ENCODE results near the gene SYNPO2L. TPM values are rescaled to one million over a fixed set of nuclear protein-coding genes. Genes with fewer than 3 reads are reported as not detected.

The SYNPO2L gene
- total and polyA plus RNA-seq, 8 donors, result 0.02 to 0.31 (median 0.04) TPM; not detected in 5

GRCh38 chr10:73639286-73639685, 16.5 kb downstream of the SYNPO2L start:
- FAIRE-seq (no peak), ATAC-seq (no peak), DNase-seq (no peak)
- intact Hi-C loops (cut with DNase I), result no loop called here
- Histone ChIP-seq H3K4me1 (no peaks in the 10 kb centered on the region), H3K27me3 (no peaks in the 10 kb centered on the region), H3K36me3 (no peaks in the 10 kb centered on the region), H3K27ac (no peak overlapping the region), H3K9me3 (no peaks in the 10 kb centered on the region), H3K4me3 (no peak overlapping the region)
- no peak for TF ChIP-seq CTCF (IDR thresholded peaks at IDR 0.05)
- 76 to 79% methylated on average over 3 of the region's 3 CpGs for WGBS, 2 donors

GRCh38 chr10:73635781-73636180, 20.0 kb downstream of the SYNPO2L start:
- Histone ChIP-seq H3K4me3 (no peak overlapping the region), H3K27me3 (no peaks in the 10 kb centered on the region), H3K36me3 (no peaks in the 10 kb centered on the region), H3K4me1 (no peaks in the 10 kb centered on the region), H3K9me3 (no peaks in the 10 kb centered on the region), H3K27ac (no peak overlapping the region)
- no peak for TF ChIP-seq CTCF (IDR thresholded peaks at IDR 0.05)
- no peak for DNase-seq
- no peak for FAIRE-seq
- ATAC-seq, result no peak
- intact Hi-C loops (cut with DNase I), result no loop called here
- 33 to 51% methylated on average over 1 of the region's 1 CpG for WGBS, 2 donors

- Histone ChIP-seq H3K4me3 (no peak overlapping the region), H3K4me1 (no peaks in the 10 kb centered on the region), H3K27me3 (no peaks in the 10 kb centered on the region), H3K9me3 (no peaks in the 10 kb centered on the region), H3K36me3 (no peaks in the 10 kb centered on the region), H3K27ac (no peak overlapping the region)
- WGBS, 2 donors, result 68 to 70% methylated on average over 5 of the region's 5 CpGs
- ATAC-seq (no peak), DNase-seq (no peak), FAIRE-seq (no peak)
- TF ChIP-seq CTCF (IDR thresholded peaks at IDR 0.05), result no peak
- intact Hi-C loops (cut with DNase I), result no loop called here
Measured at GRCh38 chr10:73634421-73634820, 21.4 kb downstream of the SYNPO2L start.

- H3K27ac ChIP-seq, result no peak overlapping the region
- no peak for ATAC-seq
- intact Hi-C loops (cut with DNase I), result no loop called here
- H3K36me3 ChIP-seq, result no peaks in the 10 kb centered on the region
- peaks cover 0 to 5% (median 0%) of the 10 kb centered on the region in 3 donors for H3K4me1 ChIP-seq
- FAIRE-seq, result no peak
- no peak for TF ChIP-seq CTCF (IDR thresholded peaks at IDR 0.05)
- 86 to 90% methylated on average over 5 of the region's 5 CpGs for WGBS, 2 donors
- H3K27me3 ChIP-seq, result no peaks in the 10 kb centered on the region
- DNase-seq, result no peak
- no peak overlapping the region for H3K4me3 ChIP-seq
- H3K9me3 ChIP-seq, result no peaks in the 10 kb centered on the region
Measured at GRCh38 chr10:73629165-73629564, 26.7 kb downstream of the SYNPO2L start.

- Histone ChIP-seq H3K27ac (peak overlapping the region in 1 of 4 donors; percentile 37), H3K27me3 (no peaks in the 10 kb centered on the region), H3K4me3 (no peak overlapping the region), H3K36me3 (no peaks in the 10 kb centered on the region), H3K9me3 (no peaks in the 10 kb centered on the region), H3K4me1 (peaks cover 0 to 5% (median 0%) of the 10 kb centered on the region in 3 donors)
- DNase-seq (peak in 3 of 6 donors; percentile 43 to 62 (median 48)), ATAC-seq (peak in 1 of 4 donors; percentile 22), FAIRE-seq (no peak)
- TF ChIP-seq CTCF (IDR thresholded peaks at IDR 0.05), result no peak
- intact Hi-C loops (cut with DNase I), result no loop called here
- 16 to 33% methylated on average over 7 of the region's 7 CpGs for whole genome bisulfite sequencing, 2 donors
Measured at GRCh38 chr10:73628405-73628804, 27.4 kb downstream of the SYNPO2L start.
